ENCODE data around the gene ARHGAP10. TPM values are rescaled to one million over a fixed set of nuclear protein-coding genes. Genes with fewer than 3 reads are reported as not detected.
A peak's percentile ranks its signal among the peaks of the same experiment; 100 is the strongest.

Gene ARHGAP10
- total and polyA plus RNA-seq, 2 donors (not counting 1 experiment from before 2014, with no cell fraction given) = 0.10 to 0.34 TPM

DNA sequence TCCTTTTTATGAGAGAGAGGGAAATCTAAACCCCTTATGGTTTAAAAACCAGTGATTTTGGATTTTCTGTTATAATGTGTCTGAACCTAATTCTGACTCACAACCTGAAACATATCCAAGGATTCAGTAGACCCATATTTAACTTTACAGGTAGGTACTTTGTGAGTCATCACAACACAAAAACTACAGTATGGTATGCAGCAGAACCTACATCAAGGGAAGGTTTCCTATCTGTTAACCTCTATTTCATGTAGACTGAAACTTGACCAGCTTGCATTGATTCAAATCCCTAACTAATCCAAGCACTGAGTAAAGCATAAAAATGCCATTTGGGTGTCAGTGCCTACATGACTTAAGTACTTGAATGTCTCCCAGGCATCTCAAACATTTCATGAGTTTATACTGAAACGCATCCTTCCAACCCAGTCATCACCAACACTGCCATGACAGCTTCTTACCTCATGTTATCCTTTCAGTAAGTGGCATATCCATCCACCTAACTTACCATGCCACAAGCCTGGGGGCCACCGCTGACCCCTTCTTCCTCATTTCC is 4.3 kb upstream of the ARHGAP10 start:
- peaks cover 19% of the 10 kb centered on the region for H3K27me3 Mint-ChIP-seq

DNA sequence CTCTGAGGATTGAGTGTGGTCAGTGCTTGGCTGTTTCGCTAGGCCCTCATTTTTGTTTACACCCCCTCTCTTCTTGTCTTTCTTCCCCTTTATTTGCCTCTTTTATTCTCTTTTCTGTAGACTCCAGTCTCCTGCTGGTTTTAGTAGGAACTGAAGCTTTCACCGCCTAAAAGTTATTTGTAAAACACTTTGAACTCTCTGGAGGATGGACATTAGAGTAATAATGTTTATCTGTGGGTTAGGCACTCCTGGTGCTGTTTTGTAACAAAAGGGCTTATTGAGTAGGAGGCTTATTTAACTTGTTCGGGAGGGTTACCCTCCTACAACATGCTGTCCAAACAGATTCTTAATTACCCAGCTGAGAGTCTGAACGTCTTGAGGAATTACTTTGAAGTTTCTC is 1.6 kb upstream of the ARHGAP10 start:
- DNase-seq = no peak
- Histone ChIP-seq H3K4me3 (ENCODE audit: control extremely low read depth in 1 of 5, extremely low read depth in 1 of 5, insufficient read depth in 1 of 5, low read depth in 2 of 5, low read length in 4 of 5) (no peak overlapping the region), H3K79me2 (ENCODE audit: control insufficient read depth, insufficient read depth, low read length) (no peaks in the 10 kb centered on the region), H3K9ac (ENCODE audit: low read length) (no peak overlapping the region), H3K27me3 (replicated peaks in 1 of 4; ENCODE audit: control extremely low read depth in 1 of 4, control insufficient read depth in 3 of 4, insufficient read depth in 4 of 4, low read length in 3 of 4) (peaks cover 0 to 34% (median 22%) of the 10 kb centered on the region in 4 experiments), H3K4me2 (replicated peaks; ENCODE audit: low read depth, low read length, poor library complexity, severe bottlenecking) (no peak overlapping the region), H4K20me1 (ENCODE audit: control insufficient read depth, insufficient read depth, low read length, poor library complexity, severe bottlenecking) (no peaks in the 10 kb centered on the region), H3K4me1 (ENCODE audit: control insufficient read depth in 2 of 2, insufficient read depth in 2 of 2, low read length in 2 of 2) (peaks cover 16 to 22% of the 10 kb centered on the region in 2 donors), H3K27ac (ENCODE audit: low read length in 2 of 2) (no peak overlapping the region), H3K9me3 (ENCODE audit: control extremely low read depth in 1 of 3, control insufficient read depth in 2 of 3, insufficient read depth in 1 of 3, low read length in 2 of 3) (peaks cover 0 to 3% (median 0%) of the 10 kb centered on the region in 3 donors), H3K36me3 (replicated peaks in 1 of 2; ENCODE audit: control extremely low read depth in 1 of 2, control insufficient read depth in 1 of 2, extremely low read depth in 1 of 2, insufficient read depth in 2 of 2, low read length in 1 of 2) (no peaks in the 10 kb centered on the region), H2AFZ (ENCODE audit: insufficient read depth, low read depth, low read length, poor library complexity, severe bottlenecking) (no peak overlapping the region)
- Mint-ChIP-seq H3K9me3 (ENCODE audit: insufficient read depth) (no peaks in the 10 kb centered on the region), H3K4me3 (peak overlapping the region; percentile 63), H3K4me1 (peaks cover 17% of the 10 kb centered on the region), H3K27me3 (peaks cover 42% of the 10 kb centered on the region), H3K27ac (no peak overlapping the region)
- intact Hi-C loops (cut with micrococcal nuclease) = no loop called here
- WGBS (ENCODE audit: insufficient coverage) = no CpG with 5 or more reads among the region's 4 CpGs
- POLR2A ChIA-PET = no interaction called here
- TF ChIP-seq, protein P1, sequence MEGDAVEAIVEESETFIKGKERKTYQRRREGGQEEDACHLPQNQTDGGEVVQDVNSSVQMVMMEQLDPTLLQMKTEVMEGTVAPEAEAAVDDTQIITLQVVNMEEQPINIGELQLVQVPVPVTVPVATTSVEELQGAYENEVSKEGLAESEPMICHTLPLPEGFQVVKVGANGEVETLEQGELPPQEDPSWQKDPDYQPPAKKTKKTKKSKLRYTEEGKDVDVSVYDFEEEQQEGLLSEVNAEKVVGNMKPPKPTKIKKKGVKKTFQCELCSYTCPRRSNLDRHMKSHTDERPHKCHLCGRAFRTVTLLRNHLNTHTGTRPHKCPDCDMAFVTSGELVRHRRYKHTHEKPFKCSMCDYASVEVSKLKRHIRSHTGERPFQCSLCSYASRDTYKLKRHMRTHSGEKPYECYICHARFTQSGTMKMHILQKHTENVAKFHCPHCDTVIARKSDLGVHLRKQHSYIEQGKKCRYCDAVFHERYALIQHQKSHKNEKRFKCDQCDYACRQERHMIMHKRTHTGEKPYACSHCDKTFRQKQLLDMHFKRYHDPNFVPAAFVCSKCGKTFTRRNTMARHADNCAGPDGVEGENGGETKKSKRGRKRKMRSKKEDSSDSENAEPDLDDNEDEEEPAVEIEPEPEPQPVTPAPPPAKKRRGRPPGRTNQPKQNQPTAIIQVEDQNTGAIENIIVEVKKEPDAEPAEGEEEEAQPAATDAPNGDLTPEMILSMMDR (IDR thresholded peaks at IDR 0.05) = no peak
- no peak for TF ChIP-seq EZH2 (IDR thresholded peaks at IDR 0.05; ENCODE audit: borderline replicate concordance, insufficient read depth, low read depth, low read length, poor library complexity, severe bottlenecking)
- CTCF ChIA-PET = interaction anchor here (0.6 kb wide), 1 partner anchor 636 kb away, joined by 3 read pairs; no protein-coding TSS in a partner anchor
- ATAC-seq (ENCODE audit: low read depth) = no peak

More for the DNA sequence above, 4.3 kb upstream of the ARHGAP10 start:
- H3K27ac ChIP-seq (ENCODE audit: low read length in 2 of 2) = no peak overlapping the region
- no peak overlapping the region for H2AFZ ChIP-seq (ENCODE audit: insufficient read depth, low read depth, low read length, poor library complexity, severe bottlenecking)
- no peak overlapping the region for H3K4me3 ChIP-seq (ENCODE audit: control extremely low read depth in 1 of 5, extremely low read depth in 1 of 5, insufficient read depth in 1 of 5, low read depth in 2 of 5, low read length in 4 of 5)
- intact Hi-C loops (cut with micrococcal nuclease) = no loop called here
- CTCF ChIA-PET = interaction anchor here (1.5 kb wide), 1 partner anchor 139 kb away, joined by 4 read pairs; no protein-coding TSS in a partner anchor
- peaks cover 0 to 14% (median 2%) of the 10 kb centered on the region in 4 experiments for H3K27me3 ChIP-seq (replicated peaks in 1 of 4; ENCODE audit: control extremely low read depth in 1 of 4, control insufficient read depth in 3 of 4, insufficient read depth in 4 of 4, low read length in 3 of 4)
- H3K4me1 ChIP-seq (ENCODE audit: control insufficient read depth in 2 of 2, insufficient read depth in 2 of 2, low read length in 2 of 2) = peaks cover 8 to 9% of the 10 kb centered on the region in 2 donors
- POLR2A ChIA-PET = interaction anchor here (0.5 kb wide), 1 partner anchor 43 kb away, joined by 3 read pairs; no protein-coding TSS in a partner anchor
- no peak for ATAC-seq (ENCODE audit: low read depth)
- 94% methylated on average over 2 of the region's 2 CpGs for WGBS (ENCODE audit: insufficient coverage)
- no peaks in the 10 kb centered on the region for H4K20me1 ChIP-seq (ENCODE audit: control insufficient read depth, insufficient read depth, low read length, poor library complexity, severe bottlenecking)
- DNase-seq = no peak
- no peaks in the 10 kb centered on the region for H3K36me3 ChIP-seq (replicated peaks in 1 of 2; ENCODE audit: control extremely low read depth in 1 of 2, control insufficient read depth in 1 of 2, extremely low read depth in 1 of 2, insufficient read depth in 2 of 2, low read length in 1 of 2)
- Mint-ChIP-seq H3K4me1 (peaks cover 7% of the 10 kb centered on the region), H3K9me3 (ENCODE audit: insufficient read depth) (no peaks in the 10 kb centered on the region), H3K4me3 (no peak overlapping the region), H3K27ac (no peak overlapping the region)
- H3K9ac ChIP-seq (ENCODE audit: low read length) = no peak overlapping the region
- no peaks in the 10 kb centered on the region for H3K79me2 ChIP-seq (ENCODE audit: control insufficient read depth, insufficient read depth, low read length)
- H3K9me3 ChIP-seq (ENCODE audit: control extremely low read depth in 1 of 3, control insufficient read depth in 2 of 3, insufficient read depth in 1 of 3, low read length in 2 of 3) = peaks cover 0 to 3% (median 0%) of the 10 kb centered on the region in 3 donors
- no peak overlapping the region for H3K4me2 ChIP-seq (replicated peaks; ENCODE audit: low read depth, low read length, poor library complexity, severe bottlenecking)
- TF ChIP-seq, protein P1 (IDR thresholded peaks at IDR 0.05) = no peak

Data from B cell (primary cell).